Suprapubic skin (tissue), 4 donors: ENCODE measurements around the gene UQCR11. TPM values are rescaled to one million over a fixed set of nuclear protein-coding genes. Genes with fewer than 3 reads are reported as not detected.

Experiments
- DNase-seq, 2 donors: peaks; one replicate each; pipeline ENCODE4 v3.0.0-alpha.2; 2019; ENCODE audit warnings: low spot score in 2 of 2
- H3K27ac ChIP-seq: fragments of 200-600 bp; sonication (generic); one replicate; pipeline ENCODE4 v1.5.1; 2019
- H3K27me3 ChIP-seq: fragments of 200-600 bp; sonication (generic); one replicate; pipeline ENCODE4 v1.5.1; 2019
- H3K36me3 ChIP-seq: fragments of 200-600 bp; sonication (generic); one replicate; pipeline ENCODE4 v1.5.1; 2019
- H3K4me1 ChIP-seq: fragments of 200-600 bp; sonication (generic); one replicate; pipeline ENCODE4 v1.5.1; 2019
- H3K4me3 ChIP-seq: fragments of 200-600 bp; sonication (generic); one replicate; pipeline ENCODE4 v1.5.1; 2019; ENCODE audit warnings: mild to moderate bottlenecking
- H3K9me3 ChIP-seq: fragments of 200-600 bp; sonication (generic); one replicate; pipeline ENCODE4 v1.5.1; 2019
- EP300 ChIP-seq: sonication (generic); formaldehyde crosslinking; IDR thresholded peaks from one replicate; pipeline ENCODE4 v1.6.1; 2017; ENCODE audit warnings: antibody characterized with exemption
- POLR2A ChIP-seq, 2 donors: fragments of 450-650 bp; IDR thresholded peaks; one replicate each; pipeline ENCODE4 v1.6.1; 2017; ENCODE audit warnings: antibody characterized with exemption in 2 of 2, mild to moderate bottlenecking in 2 of 2, moderate library complexity in 2 of 2
- POLR2AphosphoS5 ChIP-seq, 3 donors: sonication (generic); formaldehyde crosslinking; IDR thresholded peaks; one replicate each; pipeline ENCODE4 v1.6.1; 2017; ENCODE audit warnings: antibody characterized with exemption in 3 of 3
- WGBS: methylation state at CpG from one replicate; pipeline ENCODE4 v1.1.5; 2018; 5-methylcytosine and 5-hydroxymethylcytosine counted together
- total RNA-seq, 4 donors: library from RNA; depleted of rRNA; stranded (reverse); fragments of >200 nt; gene quantifications; one replicate each; pipeline ENCODE4 v1.1.0, GENCODE V29; 2016
- TF ChIP-seq, protein P1 (sequence below), 2 donors: fragments of 200-600 bp in 1 of 2; fragments of 450-650 bp in 1 of 2; sonication (generic) in 1 of 2; IDR thresholded peaks; one replicate each; pipeline ENCODE4 v1.5.1; 2016 to 2019; ENCODE audit warnings: antibody characterized with exemption in 2 of 2, mild to moderate bottlenecking in 1 of 2, moderate library complexity in 1 of 2

The UQCR11 gene
- total RNA-seq, 4 donors from 2014 or later, result 33.4 to 73.1 (median 59.4) TPM

DNA sequence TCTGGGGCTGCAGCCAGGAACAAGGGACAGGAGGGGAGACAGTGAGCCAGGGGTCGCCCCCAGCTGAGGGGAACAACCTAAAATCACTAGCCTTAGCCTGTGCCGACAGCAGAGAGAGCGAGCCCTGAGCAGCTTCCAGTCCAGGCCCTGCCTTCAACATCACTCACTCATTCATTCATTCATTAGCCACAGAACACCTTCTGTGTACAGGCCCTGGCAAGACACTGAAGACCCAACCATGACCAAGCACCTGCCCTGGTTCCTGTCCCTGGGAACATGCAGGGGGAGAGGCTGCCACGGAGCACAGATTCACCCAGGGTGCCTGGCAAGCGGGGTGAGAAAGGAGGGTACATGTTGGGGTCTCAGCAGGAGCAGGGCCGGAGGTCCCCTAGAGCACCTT, 42.0 kb downstream of the UQCR11 start:
- no peaks in the 10 kb centered on the region for H3K9me3 ChIP-seq
- peaks cover 22% of the 10 kb centered on the region for H3K4me1 ChIP-seq
- H3K4me3 ChIP-seq, result no peak overlapping the region
- TF ChIP-seq EP300, result no peak
- no peak for TF ChIP-seq POLR2A (IDR thresholded peaks at IDR 0.05)
- TF ChIP-seq POLR2AphosphoS5 (IDR thresholded peaks at IDR 0.05), result no peak
- DNase-seq, result no peak
- H3K36me3 ChIP-seq, result no peaks in the 10 kb centered on the region
- H3K27me3 ChIP-seq, result no peaks in the 10 kb centered on the region
- no peak overlapping the region for H3K27ac ChIP-seq
- 76% methylated on average over 4 of the region's 6 CpGs for WGBS

DNA sequence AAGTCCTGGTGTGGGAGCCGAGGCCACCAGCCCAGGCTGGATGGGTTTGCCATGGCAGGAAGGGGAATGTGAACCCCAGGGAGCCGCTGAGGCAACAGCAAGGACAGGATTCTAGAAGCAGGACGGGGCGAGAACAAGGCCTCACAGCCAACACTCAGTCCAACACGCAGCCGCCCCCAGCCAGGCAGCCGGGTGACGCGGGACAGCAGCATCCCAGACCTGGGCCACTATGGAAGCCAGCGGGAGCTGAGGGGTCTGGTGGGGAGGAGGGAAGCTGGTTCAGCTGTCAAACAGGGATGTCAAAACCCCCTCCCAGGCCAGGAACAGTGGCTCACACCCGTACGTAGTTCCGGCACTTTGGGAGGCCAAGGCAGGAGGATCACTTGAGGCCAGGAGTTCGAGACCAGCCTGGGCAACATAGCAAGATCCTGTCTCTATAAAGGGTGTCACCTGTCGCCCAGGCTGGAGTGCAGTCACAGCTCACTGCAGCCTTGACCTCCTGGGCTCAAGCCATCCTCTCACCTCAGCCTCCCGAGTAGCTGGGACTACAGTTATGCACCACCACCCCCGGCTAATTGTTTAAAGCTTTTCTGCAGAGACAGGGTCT, 43.9 kb downstream of the UQCR11 start:
- Histone ChIP-seq H3K4me1 (peaks cover 13% of the 10 kb centered on the region), H3K9me3 (no peaks in the 10 kb centered on the region), H3K27me3 (no peaks in the 10 kb centered on the region), H3K36me3 (peaks cover 5% of the 10 kb centered on the region), H3K4me3 (no peak overlapping the region), H3K27ac (no peak overlapping the region)
- TF ChIP-seq EP300, result no peak
- TF ChIP-seq POLR2A (IDR thresholded peaks at IDR 0.05), result no peak
- TF ChIP-seq POLR2AphosphoS5 (IDR thresholded peaks at IDR 0.05), result no peak
- TF ChIP-seq, protein P1, sequence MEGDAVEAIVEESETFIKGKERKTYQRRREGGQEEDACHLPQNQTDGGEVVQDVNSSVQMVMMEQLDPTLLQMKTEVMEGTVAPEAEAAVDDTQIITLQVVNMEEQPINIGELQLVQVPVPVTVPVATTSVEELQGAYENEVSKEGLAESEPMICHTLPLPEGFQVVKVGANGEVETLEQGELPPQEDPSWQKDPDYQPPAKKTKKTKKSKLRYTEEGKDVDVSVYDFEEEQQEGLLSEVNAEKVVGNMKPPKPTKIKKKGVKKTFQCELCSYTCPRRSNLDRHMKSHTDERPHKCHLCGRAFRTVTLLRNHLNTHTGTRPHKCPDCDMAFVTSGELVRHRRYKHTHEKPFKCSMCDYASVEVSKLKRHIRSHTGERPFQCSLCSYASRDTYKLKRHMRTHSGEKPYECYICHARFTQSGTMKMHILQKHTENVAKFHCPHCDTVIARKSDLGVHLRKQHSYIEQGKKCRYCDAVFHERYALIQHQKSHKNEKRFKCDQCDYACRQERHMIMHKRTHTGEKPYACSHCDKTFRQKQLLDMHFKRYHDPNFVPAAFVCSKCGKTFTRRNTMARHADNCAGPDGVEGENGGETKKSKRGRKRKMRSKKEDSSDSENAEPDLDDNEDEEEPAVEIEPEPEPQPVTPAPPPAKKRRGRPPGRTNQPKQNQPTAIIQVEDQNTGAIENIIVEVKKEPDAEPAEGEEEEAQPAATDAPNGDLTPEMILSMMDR (IDR thresholded peaks at IDR 0.05), result no peak
- WGBS, result 83% methylated on average over 11 of the region's 17 CpGs
- DNase-seq, result no peak

DNA sequence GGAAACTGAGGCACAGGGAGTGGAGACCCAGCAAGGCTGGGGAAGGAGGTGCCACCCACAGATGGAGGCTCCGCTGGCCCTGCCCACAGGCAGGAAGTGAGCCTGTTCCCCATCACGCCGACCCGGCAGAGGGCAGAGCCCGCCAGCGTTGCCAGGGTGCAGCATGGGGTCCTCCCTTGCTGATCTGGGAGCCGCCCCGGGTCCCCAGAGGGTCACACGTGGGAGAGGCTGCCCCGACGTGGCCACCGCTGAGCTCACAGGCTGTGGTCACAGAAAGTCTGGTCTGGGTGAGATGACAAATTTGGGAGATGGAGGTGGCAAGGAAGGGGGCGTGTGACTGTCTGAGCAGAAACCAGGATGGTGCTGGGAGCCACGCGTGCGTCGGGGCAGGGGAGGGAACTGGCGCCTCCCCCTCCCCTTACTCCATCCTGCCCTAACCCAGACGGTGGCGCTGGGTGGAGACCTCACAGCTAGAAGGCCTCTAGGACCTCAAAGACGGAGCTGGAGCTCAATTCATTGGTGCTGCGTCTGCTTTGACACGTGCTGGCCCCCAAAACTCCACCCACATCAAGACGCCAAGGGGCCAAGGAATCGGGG, 44.9 kb downstream of the UQCR11 start:
- no peak for TF ChIP-seq POLR2AphosphoS5 (IDR thresholded peaks at IDR 0.05)
- TF ChIP-seq, protein P1 (IDR thresholded peaks at IDR 0.05), result no peak
- TF ChIP-seq POLR2A (IDR thresholded peaks at IDR 0.05), result no peak
- TF ChIP-seq EP300, result no peak
- Histone ChIP-seq H3K4me1 (peaks cover 5% of the 10 kb centered on the region), H3K4me3 (no peak overlapping the region), H3K36me3 (peaks cover 14% of the 10 kb centered on the region), H3K27me3 (no peaks in the 10 kb centered on the region), H3K9me3 (no peaks in the 10 kb centered on the region), H3K27ac (no peak overlapping the region)
- DNase-seq, result no peak
- WGBS, result 55% methylated on average over 25 of the region's 25 CpGs

DNA sequence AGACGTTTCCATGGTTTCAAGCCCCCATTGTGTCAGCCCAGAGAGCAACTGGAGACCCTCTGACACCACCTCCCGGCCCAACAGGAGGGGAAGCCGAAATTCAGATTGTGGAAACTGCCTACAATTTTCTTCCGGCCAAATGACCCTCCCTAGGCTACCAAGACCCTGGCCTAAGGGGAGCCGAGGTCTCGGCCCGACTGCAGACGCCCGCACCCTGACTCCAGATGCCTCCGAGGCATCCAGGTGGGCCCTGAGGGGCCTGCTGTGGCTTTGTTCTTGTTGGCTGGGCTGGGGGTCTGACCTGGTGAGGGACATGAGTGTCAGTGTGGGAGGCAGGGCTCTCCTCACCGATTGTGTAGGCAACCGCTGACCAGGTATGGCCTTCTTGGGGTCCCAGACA, 46.7 kb downstream of the UQCR11 start:
- Histone ChIP-seq H3K36me3 (peaks cover 19% of the 10 kb centered on the region), H3K9me3 (no peaks in the 10 kb centered on the region), H3K27ac (no peak overlapping the region), H3K4me1 (peaks cover 5% of the 10 kb centered on the region), H3K27me3 (no peaks in the 10 kb centered on the region), H3K4me3 (no peak overlapping the region)
- DNase-seq, result no peak
- TF ChIP-seq, protein P1 (IDR thresholded peaks at IDR 0.05), result no peak
- no peak for TF ChIP-seq POLR2A (IDR thresholded peaks at IDR 0.05)
- no peak for TF ChIP-seq POLR2AphosphoS5 (IDR thresholded peaks at IDR 0.05)
- no peak for TF ChIP-seq EP300
- 92% methylated on average over 6 of the region's 12 CpGs for WGBS

DNA sequence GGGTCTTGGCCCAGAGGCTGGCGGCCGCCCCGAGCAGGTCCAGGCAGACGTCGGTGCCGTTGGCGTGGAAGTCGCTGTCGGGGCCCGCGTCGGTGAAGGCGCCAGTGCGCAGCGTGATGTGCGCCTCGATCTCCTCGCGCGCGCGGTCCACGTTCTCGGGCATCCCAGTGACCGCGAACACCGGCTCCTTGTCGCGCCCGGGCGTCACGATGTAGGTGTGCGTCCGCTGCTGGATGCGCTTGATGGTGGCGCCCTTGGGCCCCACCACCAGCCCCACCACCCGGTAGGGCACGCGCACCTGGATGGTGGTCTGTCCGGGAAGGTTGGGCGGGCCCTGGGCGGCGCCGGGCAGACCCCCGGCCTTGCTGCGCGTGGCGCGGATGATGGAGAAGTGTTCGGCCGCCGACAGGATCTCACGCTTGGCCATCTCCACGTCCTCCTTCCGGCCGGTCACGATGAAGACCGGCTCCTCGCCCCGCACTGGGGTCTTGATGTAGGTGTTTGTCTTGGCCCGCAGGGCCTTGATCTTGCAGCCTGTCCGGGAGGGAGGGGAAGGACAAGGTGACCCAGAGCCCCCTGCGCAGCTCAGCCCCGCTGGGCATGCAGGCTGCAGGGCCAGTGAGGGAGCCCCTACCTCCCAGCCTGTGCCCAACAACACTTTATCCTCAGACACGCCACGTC, 48.7 kb downstream of the UQCR11 start:
- Histone ChIP-seq H3K27ac (no peak overlapping the region), H3K27me3 (no peaks in the 10 kb centered on the region), H3K4me1 (peaks cover 5% of the 10 kb centered on the region), H3K36me3 (peaks cover 19% of the 10 kb centered on the region), H3K9me3 (no peaks in the 10 kb centered on the region), H3K4me3 (no peak overlapping the region)
- WGBS, result 93% methylated on average over 49 of the region's 66 CpGs
- no peak for DNase-seq
- TF ChIP-seq POLR2AphosphoS5 (IDR thresholded peaks at IDR 0.05) (no peak), EP300 (no peak), POLR2A (IDR thresholded peaks at IDR 0.05) (no peak)
- TF ChIP-seq, protein P1 (IDR thresholded peaks at IDR 0.05), result no peak
